K562 (cell line): Measurements from ENCODE around the gene ADRA2A. TPM values are rescaled to one million over a fixed set of nuclear protein-coding genes. Genes with fewer than 3 reads are reported as not detected.

Source experiments
- ATAC-seq: fragments of 200-7000 bp; cut with Tn5 transposase; 3 replicates; pipeline ENCODE4 v1.9.1; 2020; ENCODE audit warnings: moderate library complexity
- BruUV-seq: library from RNA; stranded (reverse); fragments of 400-500 nt; replicated peaks from 2 replicates; lab custom pipeline; 2021; lab: Mats Ljungman, UMichigan
- CTCF ChIA-PET: fragments of 300-600 bp; formaldehyde crosslinking; extraction: SDS; loops from one replicate; lab custom pipeline; 2021; ENCODE audit warnings: low intra/inter-chr PET ratio; lab: Yijun Ruan, JAX
- POLR2A ChIA-PET: fragments of 300-600, 350-650 bp; sonication (Branson Sonifier 250); formaldehyde crosslinking; extraction: SDS; loops from one replicate; lab custom pipeline; 2021; ENCODE audit warnings: antibody characterized with exemption, inconsistent platforms; lab: Yijun Ruan, JAX
- DNase-seq, 4 experiments: peaks; one replicate each; pipeline versions ENCODE4 v3.0.0 to v3.0.0-alpha.2; 2011 to 2018; ENCODE audit warnings: low spot score in 3 of 4, mixed read lengths in 3 of 4; ENCODE audit errors: extremely low read depth in 1 of 4
- FAIRE-seq: peaks from 2 replicates; lab custom pipeline; 2011; peaks lifted over from hg19 to GRCh38; lab: Jason Lieb, UNC
- H2AFZ ChIP-seq: 2 replicates; pipeline ENCODE4 v1.6.0; 2011; ENCODE audit warnings: low read depth, low read length, control low read depth, inconsistent platforms
- H3K27ac ChIP-seq: fragments of 200-600 bp; 3 replicates; pipeline ENCODE4 v1.8.0; 2011; ENCODE audit warnings: low read depth, mild to moderate bottlenecking, control low read depth, inconsistent platforms, low read length, moderate library complexity, mixed read lengths; ENCODE audit errors: extremely low read depth
- H3K27me3 ChIP-seq, 2 experiments: fragments of 300-600 bp in 1 of 2; 2 replicates in 1 of 2; 3 replicates in 1 of 2; pipeline versions ENCODE4 v1.6.0 to v1.8.0; 2011; ENCODE audit warnings: inconsistent platforms in 2 of 2, low read length in 2 of 2, mild to moderate bottlenecking in 1 of 2, mixed read lengths in 1 of 2, moderate library complexity in 1 of 2; ENCODE audit not compliant: control insufficient read depth in 2 of 2, insufficient read depth in 2 of 2
- H3K36me3 ChIP-seq: fragments of 300-600 bp; 3 replicates; pipeline ENCODE4 v1.8.0; 2011; ENCODE audit warnings: mild to moderate bottlenecking, low read length, inconsistent platforms; ENCODE audit not compliant: control insufficient read depth, insufficient read depth
- H3K4me1 ChIP-seq, 2 experiments: fragments of 200-600 bp in 1 of 2; replicated peaks in 1 of 2; 2 replicates in 1 of 2; 3 replicates in 1 of 2; pipeline versions ENCODE4 v1.5.1 to v1.8.0; 2011; ENCODE audit warnings: inconsistent platforms in 2 of 2, low read length in 2 of 2, mild to moderate bottlenecking in 1 of 2, mixed read lengths in 1 of 2, moderate library complexity in 1 of 2; ENCODE audit not compliant: control insufficient read depth in 2 of 2, insufficient read depth in 2 of 2
- H3K4me2 ChIP-seq: 2 replicates; pipeline ENCODE4 v1.6.1; 2011; ENCODE audit warnings: low read length, control low read depth, inconsistent platforms, mixed read lengths; ENCODE audit not compliant: insufficient read depth
- H3K4me3 ChIP-seq: fragments of 200-600 bp; sonication (generic), shearing (Covaris generic); 2 replicates; pipeline ENCODE4 v1.5.1; 2016; ENCODE audit warnings: control low read depth, inconsistent platforms
- H3K79me2 ChIP-seq: fragments of 200-600 bp; 3 replicates; pipeline ENCODE4 v1.8.0; 2011; ENCODE audit warnings: low read length, inconsistent platforms; ENCODE audit not compliant: control insufficient read depth, insufficient read depth
- H3K9ac ChIP-seq, 2 experiments: 2 replicates each; pipeline versions ENCODE4 v1.6.0 to v1.6.1; 2011; ENCODE audit warnings: low read depth in 2 of 2, low read length in 2 of 2, control low read depth in 1 of 2, inconsistent platforms in 1 of 2, mild to moderate bottlenecking in 1 of 2, mixed read lengths in 1 of 2; ENCODE audit not compliant: insufficient read depth in 1 of 2
- H3K9me1 ChIP-seq: one replicate; pipeline ENCODE4 v1.6.0; 2011; ENCODE audit warnings: inconsistent platforms, mild to moderate bottlenecking, low read length, moderate library complexity; ENCODE audit not compliant: control insufficient read depth, insufficient read depth
- H3K9me3 ChIP-seq: replicated peaks from 2 replicates; pipeline ENCODE4 v1.5.1; 2011; ENCODE audit warnings: low read depth, low read length, inconsistent platforms; ENCODE audit not compliant: control insufficient read depth, insufficient read depth
- H4K20me1 ChIP-seq: replicated peaks from 2 replicates; pipeline ENCODE4 v1.6.1; 2011; ENCODE audit warnings: low read length, inconsistent platforms, mixed read lengths; ENCODE audit not compliant: control insufficient read depth, insufficient read depth
- E2F5 ChIP-seq: sonication (generic); formaldehyde crosslinking; IDR thresholded peaks from 2 replicates; pipeline ENCODE4 v1.8.0; 2022; ENCODE audit warnings: mild to moderate bottlenecking, missing genetic modification reagents
- MBD2 ChIP-seq: sonication (generic); IDR thresholded peaks from 2 replicates; pipeline ENCODE4 v1.6.1; 2016; ENCODE audit warnings: low read depth, borderline replicate concordance
- RFX5 ChIP-seq: IDR thresholded peaks from 2 replicates; pipeline ENCODE4 v1.6.1; 2011; ENCODE audit warnings: low read depth, mild to moderate bottlenecking, improper control_type of control experiment, low read length
- TSC22D4 ChIP-seq: fragments of 450-650 bp; IDR thresholded peaks from 2 replicates; pipeline ENCODE4 v1.6.1; 2016; ENCODE audit warnings: missing genetic modification characterization, missing biosample characterization, control low read depth
- ZNF224 ChIP-seq: sonication (generic); formaldehyde crosslinking; IDR thresholded peaks from 2 replicates; pipeline ENCODE4 v1.8.0; 2022; ENCODE audit warnings: mild to moderate bottlenecking, missing genetic modification reagents
- ZNF23 ChIP-seq: fragments of 250-450 bp; sonication (Bioruptor Pico); IDR thresholded peaks from 2 replicates; pipeline ENCODE4 v1.4.0; 2020; ENCODE audit warnings: mild to moderate bottlenecking
- ZNF274 ChIP-seq: IDR thresholded peaks from 2 replicates; pipeline ENCODE4 v1.6.1; 2011; ENCODE audit warnings: low read depth, mild to moderate bottlenecking, low read length, moderate library complexity, borderline replicate concordance
- ZNF518B ChIP-seq: fragments of 250-450 bp; sonication (Bioruptor Pico); IDR thresholded peaks from 2 replicates; pipeline ENCODE4 v1.5.0; 2021; ENCODE audit warnings: mild to moderate bottlenecking, moderate library complexity
- ZNF57 ChIP-seq: fragments of 450-650 bp; formaldehyde crosslinking; IDR thresholded peaks from 2 replicates; pipeline ENCODE4 v1.4.0; 2020; ENCODE audit warnings: mild to moderate bottlenecking, moderate library complexity
- ZNF584 ChIP-seq: fragments of 200-800 bp; sonication (Bioruptor generic); IDR thresholded peaks from 2 replicates; pipeline ENCODE4 v1.6.1; 2016; ENCODE audit warnings: low read depth, mild to moderate bottlenecking, missing genetic modification characterization, missing compliant biosample characterization
- ZNF785 ChIP-seq: fragments of 250-450 bp; sonication (Bioruptor Pico); IDR thresholded peaks from 2 replicates; pipeline ENCODE4 v1.4.0; 2020; ENCODE audit warnings: mild to moderate bottlenecking
- WGBS: fragments of 100-300 bp; shearing (Covaris generic); methylation state at CpG from one replicate; pipeline ENCODE4 v1.1.6; 2016; ENCODE audit warnings: low coverage, mixed read lengths; ENCODE audit not compliant: insufficient coverage; ENCODE audit errors: missing lambda C conversion rate; 5-methylcytosine and 5-hydroxymethylcytosine counted together
- in situ Hi-C: fragments of 300-500 bp; cut with MboI; formaldehyde crosslinking; loops from 4 replicates; pipeline ENCODE4 v1.15.0; 2018; ENCODE audit warnings: inconsistent platforms, mixed read lengths
- intact Hi-C: fragments of 100-400 bp; cut with micrococcal nuclease; formaldehyde crosslinking; loops from 2 replicates; pipeline ENCODE4 v1.14.2; 2022
- polyA plus RNA-seq, 8 experiments: library from polyadenylated mRNA; depleted of rRNA in 4 of 8; stranded (reverse) in 5 of 8; unstranded in 3 of 8; fragments of >200 nt; fragmentation: Nextera tagmentation in 2 of 8; fragmentation: Illumina TruSeq in 1 of 8; extraction: Ambion mirVana in 2 of 8; extraction: Trizol in 1 of 8; gene quantifications; 2 replicates each; pipeline versions ENCODE4 v1.2.1 to v1.2.3, GENCODE V29; 2011 to 2014; ENCODE audit warnings: inconsistent platforms in 1 of 8, missing spikeins in 1 of 8
- total RNA-seq, 7 experiments: library from RNA; depleted of rRNA in 6 of 7; stranded (reverse); fragments of >200 nt in 6 of 7; fragmentation: Illumina TruSeq in 2 of 7; extraction: Trizol in 2 of 7; gene quantifications; 2 replicates each; pipeline versions ENCODE4 v1.2.1 to v1.2.3, GENCODE V29; 2011 to 2021; ENCODE audit warnings: low replicate concordance in 1 of 7

The ADRA2A gene
- total and polyA plus RNA-seq, 9 of the 15 experiments (the other 6 are each of a cell fraction or from before 2014, with no cell fraction given) = not detected

GRCh38 chr10:111102359-111102837 is 25.6 kb downstream of the ADRA2A start:
- H3K27ac ChIP-seq = no peak overlapping the region
- BruUV-seq = no TSS peak
- no peaks in the 10 kb centered on the region for H3K9me3 ChIP-seq
- H2AFZ ChIP-seq = no peak overlapping the region
- intact Hi-C loops = no loop called here
- no peak for FAIRE-seq
- no peaks in the 10 kb centered on the region; a peak in 1 of 5 replicates for H3K4me1 ChIP-seq
- no peak for TF ChIP-seq ZNF785 (CRISPR knock-in tag)
- ChIA-PET POLR2A (no interaction called here), CTCF (no interaction called here)
- no peaks in the 10 kb centered on the region for H3K79me2 ChIP-seq
- DNase-seq = no peak
- ATAC-seq = no peak
- 0% methylated on average over 2 of the region's 4 CpGs for WGBS
- H3K4me3 ChIP-seq = no peak overlapping the region
- no peaks in the 10 kb centered on the region for H3K36me3 ChIP-seq
- no peaks in the 10 kb centered on the region for H4K20me1 ChIP-seq
- no peak overlapping the region for H3K9ac ChIP-seq
- in situ Hi-C loops = no loop called here
- peaks cover 0 to 30% of the 10 kb centered on the region in 2 experiments; a peak in 3 of 5 replicates for H3K27me3 ChIP-seq
- H3K9me1 ChIP-seq = no peaks in the 10 kb centered on the region
- H3K4me2 ChIP-seq = no peak overlapping the region

- Histone ChIP-seq H3K27me3 (peaks cover 0 to 30% of the 10 kb centered on the region in 2 experiments; a peak in 3 of 5 replicates), H3K4me2 (no peak overlapping the region), H3K4me3 (no peak overlapping the region), H2AFZ (no peak overlapping the region), H3K9me3 (no peaks in the 10 kb centered on the region), H4K20me1 (no peaks in the 10 kb centered on the region), H3K9ac (no peak overlapping the region), H3K79me2 (no peaks in the 10 kb centered on the region), H3K36me3 (no peaks in the 10 kb centered on the region), H3K9me1 (no peaks in the 10 kb centered on the region), H3K4me1 (no peaks in the 10 kb centered on the region; a peak in 1 of 5 replicates), H3K27ac (no peak overlapping the region)
- no peak for DNase-seq
- FAIRE-seq = no peak
- ChIA-PET POLR2A (interaction anchor here (0.5 to 0.6 kb wide), 2 partner anchors 11 to 288 kb away, joined by 3 to 4 read pairs; no protein-coding TSS in a partner anchor), CTCF (no interaction called here)
- no TSS peak for BruUV-seq
- ATAC-seq = no peak
- in situ Hi-C loops = no loop called here
- WGBS = 0% methylated on average over 7 of the region's 7 CpGs
- intact Hi-C loops = no loop called here
- no peak for TF ChIP-seq MBD2
- TF ChIP-seq RFX5 = no peak
- no peak for TF ChIP-seq E2F5 (CRISPR knock-in tag)
- TF ChIP-seq ZNF518B (CRISPR knock-in tag) = no peak
- TF ChIP-seq ZNF224 (CRISPR knock-in tag) = no peak
- no peak for TF ChIP-seq ZNF584 (CRISPR knock-in tag)
- TF ChIP-seq ZNF23 (CRISPR knock-in tag) = no peak
- no peak for TF ChIP-seq ZNF57 (CRISPR knock-in tag)
- no peak for TF ChIP-seq TSC22D4
- no peak for TF ChIP-seq ZNF274
Observed at GRCh38 chr10:111103196-111103840, 26.5 kb downstream of the ADRA2A start.
